DOHH2 (cell line): ENCODE measurements around the gene PRRT1.

Experiments used
- H3F3A ChIP-seq: fragments of 200-600 bp; sonication (generic), shearing (Covaris generic); 2 replicates; pipeline ENCODE4 v1.6.0; 2016; ENCODE audit warnings: antibody characterized with exemption, mild to moderate bottlenecking; ENCODE audit not compliant: control insufficient read depth, insufficient read depth
- H3K27ac ChIP-seq: fragments of 200-600 bp; sonication (generic); 2 replicates; pipeline ENCODE4 v1.5.1; 2014; ENCODE audit warnings: low read depth, mild to moderate bottlenecking, low read length, moderate library complexity
- H3K27me3 ChIP-seq: fragments of 200-600 bp; sonication (generic); 2 replicates; pipeline ENCODE4 v1.6.1; 2014; ENCODE audit warnings: mild to moderate bottlenecking, low read length, mixed read lengths; ENCODE audit not compliant: control insufficient read depth
- H3K36me3 ChIP-seq: fragments of 200-600 bp; sonication (generic); 2 replicates; pipeline ENCODE4 v1.6.1; 2014; ENCODE audit warnings: mild to moderate bottlenecking, low read length, moderate library complexity, mixed read lengths; ENCODE audit not compliant: control insufficient read depth
- H3K4me1 ChIP-seq: fragments of 200-600 bp; sonication (generic); 2 replicates; pipeline ENCODE4 v1.6.1; 2014; ENCODE audit warnings: mild to moderate bottlenecking, low read length, mixed read lengths; ENCODE audit not compliant: control insufficient read depth
- H3K4me2 ChIP-seq: fragments of 200-600 bp; sonication (generic); 2 replicates; pipeline ENCODE4 v1.6.0; 2014; ENCODE audit warnings: mild to moderate bottlenecking, low read length, moderate library complexity
- H3K4me3 ChIP-seq: fragments of 200-600 bp; sonication (generic); 2 replicates; pipeline ENCODE4 v1.5.1; 2014; ENCODE audit warnings: mild to moderate bottlenecking, low read length, mixed read lengths
- H3K79me2 ChIP-seq: fragments of 200-600 bp; sonication (generic); 2 replicates; pipeline ENCODE4 v1.6.1; 2014; ENCODE audit warnings: mild to moderate bottlenecking, low read length, mixed read lengths; ENCODE audit not compliant: control insufficient read depth
- H3K9me2 ChIP-seq: fragments of 200-600 bp; sonication (generic); replicated peaks from 2 replicates; pipeline ENCODE4 v1.6.1; 2014; ENCODE audit warnings: mild to moderate bottlenecking, low read length, mixed read lengths; ENCODE audit not compliant: control insufficient read depth
- H3K9me3 ChIP-seq: fragments of 200-600 bp; sonication (generic); 2 replicates; pipeline ENCODE4 v1.6.1; 2014; ENCODE audit warnings: antibody characterized with exemption, low read length, mixed read lengths; ENCODE audit not compliant: control insufficient read depth, insufficient read depth
- H4K20me1 ChIP-seq: fragments of 200-600 bp; sonication (generic); 2 replicates; pipeline ENCODE4 v1.6.0; 2014; ENCODE audit warnings: low read depth, mild to moderate bottlenecking, antibody characterized with exemption, low read length, moderate library complexity; ENCODE audit not compliant: control insufficient read depth, insufficient read depth
- CTCF ChIP-seq: fragments of 200-600 bp; sonication (generic); IDR thresholded peaks from one replicate; pipeline ENCODE4 v1.5.1; 2014; ENCODE audit warnings: antibody characterized with exemption, mild to moderate bottlenecking, low read depth, low read length; ENCODE audit not compliant: poor library complexity, severe bottlenecking
- EZH2phosphoT487 ChIP-seq: fragments of 200-600 bp; sonication (generic); IDR thresholded peaks from 2 replicates; pipeline ENCODE4 v1.6.1; 2017; ENCODE audit warnings: borderline replicate concordance, mild to moderate bottlenecking, antibody characterized with exemption, low read length, moderate library complexity, mixed read lengths

PRRT1 gene

DNA sequence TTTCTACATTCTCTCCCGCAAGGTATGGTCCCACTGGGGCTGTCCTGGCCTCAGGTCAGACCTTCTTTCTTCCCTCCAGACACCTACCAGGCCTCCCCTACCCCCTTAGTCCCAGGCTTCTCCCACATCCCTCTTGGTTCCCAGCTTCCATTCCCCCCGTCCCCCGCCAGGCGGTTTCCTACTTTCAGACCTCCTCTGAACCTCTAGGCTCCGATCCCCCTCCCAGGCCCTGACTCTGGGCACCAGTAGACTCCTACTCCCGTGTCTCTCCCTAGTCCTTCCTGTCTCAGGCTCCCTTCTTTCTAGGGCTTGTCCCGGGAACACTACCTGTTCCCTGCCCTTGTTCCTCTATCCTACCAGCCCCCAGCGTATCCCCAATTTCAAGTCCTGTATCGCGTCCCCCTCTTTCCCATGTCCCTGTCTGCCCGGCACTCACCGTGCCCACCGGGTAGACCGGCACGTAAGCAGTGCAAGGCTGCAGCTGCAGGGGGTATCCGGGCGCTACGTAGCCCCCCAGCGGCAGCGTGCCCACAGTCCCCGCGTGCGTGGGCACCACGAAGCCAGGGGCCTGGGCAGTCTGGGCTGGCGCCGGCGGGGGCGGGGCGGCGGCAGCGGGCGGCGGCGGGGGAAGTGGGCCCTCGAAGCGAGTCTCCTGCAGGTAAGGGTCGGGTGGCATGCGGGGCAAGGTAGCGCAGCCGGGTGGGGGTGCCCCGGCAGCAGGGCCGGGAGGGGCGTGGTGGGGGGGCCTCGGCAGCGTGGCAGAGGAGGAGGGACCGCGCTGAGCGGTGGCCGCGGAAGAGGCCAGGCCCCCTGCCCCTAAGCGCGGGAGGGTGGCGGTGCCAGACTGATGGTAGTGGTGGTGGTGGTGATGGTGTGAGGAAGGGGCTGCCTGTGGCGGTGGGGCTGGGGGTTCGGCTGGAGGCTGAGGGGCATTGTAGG, 1.5 kb downstream of the PRRT1 start:
- TF ChIP-seq CTCF (no peak), EZH2phosphoT487 (no peak)

DNA sequence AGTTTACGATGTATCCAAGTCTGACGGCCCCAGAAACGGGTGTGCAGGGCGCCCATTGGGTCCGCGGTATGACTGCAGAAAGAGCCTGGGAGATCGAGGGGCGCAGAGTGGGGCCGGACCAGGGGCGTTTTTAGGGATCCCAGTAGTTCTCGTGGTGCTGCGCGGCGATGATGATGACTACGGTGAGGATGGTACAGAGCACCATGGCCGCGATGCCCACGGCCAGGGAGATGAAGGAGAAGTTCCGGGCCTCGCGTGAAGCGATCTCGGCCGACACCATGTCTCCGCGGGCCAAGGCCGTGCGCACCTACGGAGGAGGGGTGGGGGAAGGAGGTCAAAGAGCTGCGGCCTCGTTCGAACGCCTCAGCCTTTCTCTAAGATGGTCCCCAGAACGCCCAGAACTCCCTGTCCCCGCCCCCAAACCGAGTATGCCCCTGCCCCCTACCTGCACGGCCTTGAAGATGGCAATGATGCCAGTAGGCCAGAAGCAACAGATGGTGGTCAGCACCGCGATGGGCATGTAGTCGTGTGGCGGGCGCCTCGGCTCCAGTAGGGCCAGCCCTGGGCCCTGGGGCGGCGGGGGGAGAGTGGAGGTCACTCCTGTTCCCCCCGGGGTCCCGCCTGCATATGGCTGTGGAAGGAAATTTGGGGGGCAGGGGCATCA, 2.5 kb downstream of the PRRT1 start:
- H3K4me3 ChIP-seq = no peak overlapping the region
- H3K4me1 ChIP-seq = peaks cover 22% of the 10 kb centered on the region
- no peaks in the 10 kb centered on the region for H3K9me2 ChIP-seq
- no peaks in the 10 kb centered on the region for H3K79me2 ChIP-seq
- H3K27me3 ChIP-seq = peaks cover 12% of the 10 kb centered on the region
- H3K27ac ChIP-seq = no peak overlapping the region
- H3K4me2 ChIP-seq = no peak overlapping the region
- no peaks in the 10 kb centered on the region for H3K9me3 ChIP-seq
- no peaks in the 10 kb centered on the region for H4K20me1 ChIP-seq
- TF ChIP-seq EZH2phosphoT487 (no peak), CTCF (no peak)
- peaks cover 10% of the 10 kb centered on the region for H3F3A ChIP-seq
- no peaks in the 10 kb centered on the region for H3K36me3 ChIP-seq

More for the DNA sequence above, 1.5 kb downstream of the PRRT1 start:
- Histone ChIP-seq H3K9me2 (no peaks in the 10 kb centered on the region), H3K4me1 (peaks cover 26% of the 10 kb centered on the region), H3F3A (peaks cover 10% of the 10 kb centered on the region), H3K4me2 (no peak overlapping the region), H3K9me3 (no peaks in the 10 kb centered on the region), H3K79me2 (peaks cover 7% of the 10 kb centered on the region), H3K27me3 (peaks cover 12% of the 10 kb centered on the region), H4K20me1 (no peaks in the 10 kb centered on the region), H3K4me3 (no peak overlapping the region), H3K36me3 (no peaks in the 10 kb centered on the region), H3K27ac (no peak overlapping the region)

DNA sequence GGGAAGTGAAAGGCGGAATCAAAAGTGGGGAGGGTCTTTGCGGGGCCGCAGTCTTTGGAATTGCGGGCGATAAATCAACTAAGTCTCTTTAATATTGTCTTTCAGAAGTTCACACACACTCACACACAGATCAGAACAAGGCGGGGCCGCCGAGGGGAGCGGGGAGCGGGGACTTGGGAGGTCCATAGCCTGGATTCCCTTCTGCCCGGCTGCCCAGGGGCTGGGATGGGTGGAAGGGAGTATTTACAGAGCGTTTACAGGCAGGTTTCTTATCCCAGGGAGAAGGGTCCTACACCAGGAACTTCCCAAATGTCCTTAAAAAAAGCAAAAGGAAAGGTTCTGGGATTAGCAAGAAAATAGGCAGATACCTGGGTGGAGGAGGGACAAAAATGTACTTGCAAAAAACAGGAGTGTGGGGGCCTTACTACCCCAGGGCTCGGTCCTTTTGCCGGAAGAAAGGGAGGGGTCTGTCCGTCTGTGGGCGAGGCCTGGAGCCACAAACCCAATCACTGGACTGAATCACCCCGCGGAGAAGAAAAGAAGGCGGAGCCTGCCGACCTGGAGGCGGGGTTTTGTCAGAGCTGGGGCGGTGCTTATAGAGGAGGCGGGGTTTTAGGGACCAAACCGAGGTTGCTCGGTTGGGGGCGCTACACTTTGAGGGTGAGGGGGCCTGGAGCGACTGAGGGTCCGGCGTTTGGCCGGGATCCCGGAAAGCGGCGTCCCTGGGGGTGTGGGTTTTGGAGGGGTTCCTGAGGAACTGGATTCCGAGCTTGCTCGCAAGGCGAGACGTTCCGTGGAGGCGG, 3.2 kb downstream of the PRRT1 start:
- H3K4me2 ChIP-seq = no peak overlapping the region
- H3K79me2 ChIP-seq = no peaks in the 10 kb centered on the region
- no peak for TF ChIP-seq CTCF
- TF ChIP-seq EZH2phosphoT487 = no peak
- no peak overlapping the region for H3K4me3 ChIP-seq
- H3K9me3 ChIP-seq = no peaks in the 10 kb centered on the region
- H3K9me2 ChIP-seq = no peaks in the 10 kb centered on the region
- no peak overlapping the region for H3K27ac ChIP-seq
- H3K36me3 ChIP-seq = no peaks in the 10 kb centered on the region
- H4K20me1 ChIP-seq = no peaks in the 10 kb centered on the region
- H3K27me3 ChIP-seq = peaks cover 12% of the 10 kb centered on the region
- H3K4me1 ChIP-seq = peaks cover 19% of the 10 kb centered on the region
- peaks cover 10% of the 10 kb centered on the region for H3F3A ChIP-seq
